GM19468 (cell line): ENCODE measurements around the gene COL13A1.

ENCODE experiments used
- ATAC-seq: cut with Tn5 transposase; IDR thresholded peaks from one replicate; pipeline ENCODE4 v1.9.1; 2021; ENCODE audit warnings: mild to moderate bottlenecking, moderate library complexity, moderate number of reproducible peaks; ENCODE audit not compliant: unreplicated experiment; ENCODE audit errors: extremely low read depth

COL13A1 gene

GRCh38 chr10:69928339-69928738 lies 126.6 kb downstream of the COL13A1 start:
- no peak for ATAC-seq

- no peak for ATAC-seq
Measured at GRCh38 chr10:69929575-69929974, 127.9 kb downstream of the COL13A1 start.

GRCh38 chr10:69934768-69935167 lies 133.1 kb downstream of the COL13A1 start:
- no peak for ATAC-seq

GRCh38 chr10:69936091-69936490 lies 134.4 kb downstream of the COL13A1 start:
- ATAC-seq = no peak

- ATAC-seq = no peak
Measured at GRCh38 chr10:69938541-69938991, 136.9 kb downstream of the COL13A1 start.

GRCh38 chr10:69939061-69939460 lies 137.4 kb downstream of the COL13A1 start:
- no peak for ATAC-seq

GRCh38 chr10:69939481-69939880 lies 137.8 kb downstream of the COL13A1 start:
- ATAC-seq = no peak

GRCh38 chr10:69941730-69942129 lies 140.0 kb downstream of the COL13A1 start:
- ATAC-seq = no peak

- no peak for ATAC-seq
Measured at GRCh38 chr10:69943292-69943820, 141.7 kb downstream of the COL13A1 start.

GRCh38 chr10:69944761-69945160 lies 143.1 kb downstream of the COL13A1 start:
- no peak for ATAC-seq

GRCh38 chr10:69948261-69948660 lies 146.6 kb downstream of the COL13A1 start:
- no peak for ATAC-seq

- no peak for ATAC-seq
Measured at GRCh38 chr10:69949770-69950169, 148.1 kb downstream of the COL13A1 start.

GRCh38 chr10:69951658-69952057 lies 150.0 kb downstream of the COL13A1 start:
- ATAC-seq = no peak

GRCh38 chr10:69952069-69952800 lies 150.5 kb downstream of the COL13A1 start:
- ATAC-seq = no peak

- ATAC-seq = no peak
Measured at GRCh38 chr10:69952821-69953221, 151.1 kb downstream of the COL13A1 start.

GRCh38 chr10:69953851-69954250 lies 152.1 kb downstream of the COL13A1 start:
- no peak for ATAC-seq

- ATAC-seq = no peak
Measured at GRCh38 chr10:69955211-69955805, 153.6 kb downstream of the COL13A1 start.

GRCh38 chr10:69955897-69956740 lies 154.4 kb downstream of the COL13A1 start:
- no peak for ATAC-seq

- no peak for ATAC-seq
Measured at GRCh38 chr10:69956741-69957230, 155.1 kb downstream of the COL13A1 start.

GRCh38 chr10:69957241-69957885 lies 155.7 kb downstream of the COL13A1 start:
- ATAC-seq = no peak
